GM12878 (cell line): ENCODE measurements around the gene BCAT1. TPM values are rescaled to one million over a fixed set of nuclear protein-coding genes. Genes with fewer than 3 reads are reported as not detected.

Experiments
- ATAC-seq: fragments of 200-7000 bp; cut with Tn5 transposase; 3 replicates; pipeline ENCODE4 v1.9.1; 2020; ENCODE audit warnings: mild to moderate bottlenecking, moderate library complexity
- BruUV-seq: library from RNA; stranded (reverse); fragments of 400-500 nt; replicated peaks from 2 replicates; lab custom pipeline; 2021; lab: Mats Ljungman, UMichigan
- CTCF ChIA-PET: fragments of 300-600 bp; sonication (Branson Sonifier 250); formaldehyde crosslinking; extraction: SDS; loops from one replicate; lab custom pipeline; 2021; ENCODE audit warnings: inconsistent platforms; lab: Yijun Ruan, JAX
- POLR2A ChIA-PET: fragments of 350-600 bp; formaldehyde crosslinking; extraction: SDS; loops from one replicate; lab custom pipeline; 2021; ENCODE audit warnings: inconsistent platforms; lab: Charles Lee
- RAD21 ChIA-PET: fragments of 300-600 bp; sonication (Branson Sonifier 250); formaldehyde crosslinking; loops from one replicate; lab custom pipeline; 2023; ENCODE audit warnings: antibody characterized with exemption; ENCODE audit not compliant: unreplicated experiment; lab: Charles Lee
- SMC1A ChIA-PET: fragments of 300-600 bp; sonication (Branson Sonifier 250); formaldehyde crosslinking; loops from one replicate; lab custom pipeline; 2023; ENCODE audit not compliant: unreplicated experiment, uncharacterized antibody; lab: Charles Lee
- DNase-seq: peaks from one replicate; pipeline ENCODE4 v3.0.0-alpha.2; 2011; ENCODE audit warnings: low read depth, low spot score
- FAIRE-seq: peaks from 3 replicates; lab custom pipeline; 2011; peaks lifted over from hg19 to GRCh38; lab: Jason Lieb, UNC
- H2AFZ ChIP-seq: 2 replicates; pipeline ENCODE4 v1.6.0; 2011; ENCODE audit warnings: low read depth, low read length, control low read depth; ENCODE audit not compliant: control insufficient read depth
- H3K27ac ChIP-seq: 2 replicates; pipeline ENCODE4 v1.5.1; 2011; ENCODE audit warnings: control low read depth; ENCODE audit not compliant: control insufficient read depth, insufficient read depth
- H3K27me3 ChIP-seq, 2 experiments: replicated peaks in 1 of 2; 2 replicates each; pipeline versions ENCODE4 v1.6.0 to v1.6.1; 2011; ENCODE audit warnings: low read length in 1 of 2; ENCODE audit not compliant: control insufficient read depth in 2 of 2, insufficient read depth in 2 of 2
- H3K36me3 ChIP-seq, 2 experiments: 2 replicates each; pipeline ENCODE4 v1.5.1; 2011; ENCODE audit warnings: low read length in 1 of 2; ENCODE audit not compliant: control insufficient read depth in 2 of 2, insufficient read depth in 2 of 2
- H3K4me1 ChIP-seq: 2 replicates; pipeline ENCODE4 v1.6.1; 2011; ENCODE audit warnings: mild to moderate bottlenecking, low read length, moderate library complexity, mixed read lengths; ENCODE audit not compliant: control insufficient read depth, insufficient read depth
- H3K4me2 ChIP-seq: 2 replicates; pipeline ENCODE4 v1.6.0; 2011; ENCODE audit warnings: control low read depth; ENCODE audit not compliant: control insufficient read depth, insufficient read depth
- H3K4me3 ChIP-seq: fragments of 200-600 bp; sonication (generic); 2 replicates; pipeline ENCODE4 v1.5.1; 2016
- H3K79me2 ChIP-seq: 2 replicates; pipeline ENCODE4 v1.6.0; 2011; ENCODE audit warnings: low read length; ENCODE audit not compliant: control insufficient read depth, insufficient read depth
- H3K9ac ChIP-seq: 2 replicates; pipeline ENCODE4 v1.8.0; 2011; ENCODE audit warnings: low read length, control low read depth, mixed read lengths; ENCODE audit not compliant: control insufficient read depth, insufficient read depth
- H3K9me3 ChIP-seq: replicated peaks from 3 replicates; pipeline ENCODE4 v1.5.1; 2011; ENCODE audit warnings: mild to moderate bottlenecking, low read length; ENCODE audit not compliant: control insufficient read depth, insufficient read depth
- H4K20me1 ChIP-seq: 2 replicates; pipeline ENCODE4 v1.6.0; 2011; ENCODE audit not compliant: control insufficient read depth, insufficient read depth
- ASH2L ChIP-seq: fragments of 300-600, 200-600 bp; sonication (generic); IDR thresholded peaks from 2 replicates; pipeline ENCODE4 v1.6.1; 2017; ENCODE audit warnings: low read depth, mild to moderate bottlenecking, borderline replicate concordance
- BRCA1 ChIP-seq: IDR thresholded peaks from 2 replicates; pipeline ENCODE4 v1.6.1; 2011; ENCODE audit warnings: low read depth, low read length, improper control_type of control experiment
- EED ChIP-seq: sonication (generic); IDR thresholded peaks from 2 replicates; pipeline ENCODE4 v1.6.1; 2016; ENCODE audit warnings: antibody characterized with exemption, low read depth
- JUNB ChIP-seq: IDR thresholded peaks from 2 replicates; pipeline ENCODE4 v1.6.1; 2016; ENCODE audit warnings: antibody characterized with exemption, mild to moderate bottlenecking
- KAT2A ChIP-seq: conservative IDR thresholded peaks from 2 replicates; pipeline ENCODE4 v1.6.1; 2011; ENCODE audit warnings: low read depth, low read length; ENCODE audit not compliant: control insufficient read depth
- MYC ChIP-seq: IDR thresholded peaks from 2 replicates; pipeline ENCODE4 v1.6.1; 2011; ENCODE audit warnings: mild to moderate bottlenecking, low read length, moderate library complexity, inconsistent platforms; ENCODE audit not compliant: insufficient read depth, insufficient replicate concordance, insufficient read length, severe bottlenecking
- NFIC ChIP-seq: IDR thresholded peaks from 2 replicates; pipeline ENCODE4 v1.6.1; 2012; ENCODE audit warnings: low read depth, mild to moderate bottlenecking, inconsistent platforms, low read length, moderate library complexity
- NFYB ChIP-seq: IDR thresholded peaks from 2 replicates; pipeline ENCODE4 v1.6.1; 2011; ENCODE audit warnings: low read depth, mild to moderate bottlenecking, low read length, improper control_type of control experiment, moderate library complexity; ENCODE audit not compliant: insufficient read depth
- POLR2A ChIP-seq: IDR thresholded peaks from 2 replicates; pipeline ENCODE4 v1.6.1; 2011; ENCODE audit warnings: low read depth, mild to moderate bottlenecking, low read length
- RB1 ChIP-seq: fragments of 450-650 bp; formaldehyde crosslinking; IDR thresholded peaks from 2 replicates; pipeline ENCODE4 v1.6.1; 2017; ENCODE audit warnings: mild to moderate bottlenecking, borderline replicate concordance
- TARDBP ChIP-seq: IDR thresholded peaks from 2 replicates; pipeline ENCODE4 v1.6.1; 2016; ENCODE audit warnings: borderline replicate concordance
- ZNF384 ChIP-seq: IDR thresholded peaks from 2 replicates; pipeline ENCODE4 v1.6.1; 2012; ENCODE audit warnings: low read depth, mild to moderate bottlenecking, low read length, improper control_type of control experiment, borderline replicate concordance
- ZZZ3 ChIP-seq: IDR thresholded peaks from 2 replicates; pipeline ENCODE4 v1.6.1; 2011; ENCODE audit warnings: low read depth; ENCODE audit not compliant: control insufficient read depth, insufficient read length
- WGBS: methylation state at CpG from one replicate; pipeline ENCODE4 v1.1.6; 2016; ENCODE audit warnings: low lambda C conversion rate; ENCODE audit not compliant: insufficient replicate concordance, insufficient coverage; ENCODE audit errors: missing lambda C conversion rate; 5-methylcytosine and 5-hydroxymethylcytosine counted together
- in situ Hi-C: fragments of 300-500 bp; cut with MboI; formaldehyde crosslinking; loops from 9 replicates; pipeline ENCODE4 v1.14.3; 2018; ENCODE audit warnings: mixed read lengths
- intact Hi-C: fragments of 100-400 bp; cut with micrococcal nuclease; formaldehyde crosslinking; loops from one replicate; pipeline ENCODE4 v1.14.2; 2022; ENCODE audit not compliant: unreplicated experiment
- polyA plus RNA-seq, 11 experiments: library from polyadenylated mRNA; depleted of rRNA in 4 of 11; unstranded in 6 of 11; stranded (reverse) in 5 of 11; fragments of >200 nt; fragmentation: Nextera tagmentation in 4 of 11; fragmentation: Illumina TruSeq in 1 of 11; extraction: Ambion mirVana in 4 of 11; extraction: Trizol in 1 of 11; gene quantifications; 1 replicate in 1 of 11; 2 replicates in 10 of 11; pipeline versions ENCODE4 v1.2.1 to v1.2.3, GENCODE V29; 2011 to 2016; ENCODE audit warnings: inconsistent platforms in 2 of 11, missing spikeins in 2 of 11, low read depth in 1 of 11
- total RNA-seq, 4 experiments: library from RNA; depleted of rRNA in 3 of 4; stranded (reverse); fragments of >200 nt in 3 of 4; fragmentation: Illumina TruSeq in 1 of 4; extraction: Trizol in 1 of 4; gene quantifications; 2 replicates each; pipeline versions ENCODE4 v1.2.1 to v1.2.3, GENCODE V29; 2013 to 2021
- TF ChIP-seq, protein P1 (sequence below): IDR thresholded peaks from 2 replicates; pipeline ENCODE4 v1.6.1; 2011; ENCODE audit warnings: low read depth, mild to moderate bottlenecking, low read length, moderate library complexity, borderline replicate concordance; ENCODE audit errors: extremely low read depth

BCAT1 gene
- total and polyA plus RNA-seq, 10 of the 15 experiments (the other 5 are each of a cell fraction or from before 2014, with no cell fraction given), result 26.2 to 187 (median 81.9) TPM

DNA sequence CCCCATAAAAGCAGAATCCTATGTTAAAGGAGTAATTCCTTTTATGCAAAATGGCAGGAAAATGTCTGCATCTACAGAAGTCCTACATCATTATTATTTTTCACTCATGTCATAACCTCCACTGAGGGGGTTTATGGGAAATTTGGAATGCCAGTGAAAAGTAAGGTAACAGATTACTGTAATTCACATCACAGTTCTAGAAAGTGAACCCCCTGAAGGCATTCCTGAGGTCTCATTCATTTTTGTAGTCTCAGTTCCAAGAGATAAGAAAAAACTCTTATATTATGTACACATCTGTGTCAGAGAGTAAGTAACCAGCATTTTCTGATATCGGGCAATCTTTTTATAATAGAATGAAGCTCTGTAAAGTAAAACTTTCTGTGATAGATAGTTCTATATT, 28.8 kb upstream of the BCAT1 start:
- no peak for TF ChIP-seq POLR2A
- TF ChIP-seq EED, result no peak
- TF ChIP-seq NFIC, result no peak
- no peak for TF ChIP-seq TARDBP
- no peak for TF ChIP-seq MYC
- no peak for TF ChIP-seq JUNB
- TF ChIP-seq RB1, result no peak
- TF ChIP-seq ASH2L, result no peak
- TF ChIP-seq KAT2A, result no peak
- no peak for TF ChIP-seq NFYB
- TF ChIP-seq ZZZ3, result no peak
- TF ChIP-seq, protein P1, sequence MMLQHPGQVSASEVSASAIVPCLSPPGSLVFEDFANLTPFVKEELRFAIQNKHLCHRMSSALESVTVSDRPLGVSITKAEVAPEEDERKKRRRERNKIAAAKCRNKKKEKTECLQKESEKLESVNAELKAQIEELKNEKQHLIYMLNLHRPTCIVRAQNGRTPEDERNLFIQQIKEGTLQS, result no peak
- TF ChIP-seq ZNF384, result no peak
- TF ChIP-seq BRCA1, result no peak
- WGBS, result 100% methylated on average over 1 of the region's 1 CpG
- H3K4me2 ChIP-seq, result no peak overlapping the region
- H3K4me1 ChIP-seq, result peaks cover 11% of the 10 kb centered on the region
- RAD21 ChIA-PET, result no interaction called here
- FAIRE-seq (no peak), ATAC-seq (no peak), DNase-seq (no peak)
- no peak overlapping the region for H3K27ac ChIP-seq
- H2AFZ ChIP-seq, result no peak overlapping the region
- SMC1A ChIA-PET, result no interaction called here
- H4K20me1 ChIP-seq, result no peaks in the 10 kb centered on the region
- no peak overlapping the region for H3K4me3 ChIP-seq
- H3K36me3 ChIP-seq, result no peaks in the 10 kb centered on the region
- no peak overlapping the region for H3K9ac ChIP-seq
- no peaks in the 10 kb centered on the region for H3K27me3 ChIP-seq
- intact Hi-C loops (no loop called here), in situ Hi-C loops (no loop called here)
- BruUV-seq, result no TSS peak
- H3K79me2 ChIP-seq, result no peaks in the 10 kb centered on the region
- CTCF ChIA-PET, result no interaction called here
- POLR2A ChIA-PET, result no interaction called here
- H3K9me3 ChIP-seq, result no peaks in the 10 kb centered on the region; the same call in 1 of the 3 replicates
